Measurements from ENCODE around the gene ALDH16A1. TPM values are rescaled to one million over a fixed set of nuclear protein-coding genes. Genes with fewer than 3 reads are reported as not detected.

ALDH16A1 gene
- total RNA-seq, 1 experiment from 2014 or later, result 51.7 TPM

DNA sequence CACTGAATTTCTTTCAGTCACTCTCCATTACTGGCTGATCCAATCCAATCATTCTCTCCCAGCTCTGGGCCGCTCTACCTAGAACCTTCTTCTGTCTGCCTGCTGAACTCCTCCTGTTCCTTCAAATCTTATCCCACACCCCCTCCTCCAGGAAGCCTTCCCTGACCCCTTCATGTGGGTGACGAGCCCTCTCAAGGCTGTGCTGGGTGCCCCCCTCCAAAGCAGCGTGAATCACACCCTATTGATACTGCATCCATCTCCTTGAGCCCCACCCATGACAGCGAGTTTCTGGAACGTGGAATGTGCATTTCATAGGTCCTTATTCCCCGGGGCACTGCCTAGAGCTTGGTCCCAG, 4.6 kb upstream of the ALDH16A1 start:
- no peak overlapping the region for H4K5ac ChIP-seq (ENCODE audit: insufficient read length, low read depth, low read length)
- no peaks in the 10 kb centered on the region; the same call in 1 of the 2 replicates for H3K79me2 ChIP-seq (ENCODE audit: insufficient read depth, low read length)
- no peak overlapping the region for H2AFZ ChIP-seq (ENCODE audit: low read length)
- no peaks in the 10 kb centered on the region for H3K27me3 ChIP-seq (ENCODE audit: insufficient read depth, low read length)
- no peaks in the 10 kb centered on the region for H3K9me3 ChIP-seq (ENCODE audit: control insufficient read depth, low read depth, low read length)
- no peak overlapping the region for H2BK15ac ChIP-seq (ENCODE audit: low read depth, low read length)
- H3K23me2 ChIP-seq (ENCODE audit: insufficient read length, low read depth, low read length, poor library complexity, severe bottlenecking), result peaks cover 2% of the 10 kb centered on the region
- peaks cover 39 to 53% (median 50%) of the 10 kb centered on the region in 3 experiments for H3K36me3 Mint-ChIP-seq (ENCODE audit: insufficient read depth in 1 of 3, low read depth in 3 of 3)
- H3K27me3 Mint-ChIP-seq (ENCODE audit: low read depth), result peaks cover 2% of the 10 kb centered on the region; the same call in 1 of the 2 replicates
- H3K79me1 ChIP-seq (ENCODE audit: insufficient read depth, low read depth, low read length, poor library complexity, severe bottlenecking), result peaks cover 4% of the 10 kb centered on the region
- H3K4ac ChIP-seq (ENCODE audit: low read depth, low read length), result no peak overlapping the region
- H3K27ac Mint-ChIP-seq, result peak overlapping the region in 2 of 3 experiments; percentile 66 to 86; a peak in 3 of 7 replicates
- no peak overlapping the region for H2BK5ac ChIP-seq (ENCODE audit: insufficient read length, low read length)
- no peak overlapping the region for H2BK12ac ChIP-seq (ENCODE audit: insufficient read length, low read depth, low read length)
- no peak overlapping the region for H2BK120ac ChIP-seq (ENCODE audit: low read depth, low read length, poor library complexity, severe bottlenecking)
- H3K4me2 ChIP-seq (ENCODE audit: insufficient read depth, insufficient read length, low read length), result no peak overlapping the region
- no peak for DNase-seq
- no peak overlapping the region for H3K23ac ChIP-seq (ENCODE audit: insufficient read length, low read depth, low read length)
- H4K8ac ChIP-seq (replicated peaks; ENCODE audit: insufficient read length, low read depth, low read length), result no peak overlapping the region
- no peak overlapping the region for H2BK20ac ChIP-seq (ENCODE audit: low read depth, low read length, poor library complexity, severe bottlenecking)
- no peak overlapping the region for H3T11ph ChIP-seq (ENCODE audit: low read length)
- H2AK5ac ChIP-seq (ENCODE audit: insufficient read length, low read length), result no peak overlapping the region
- H4K91ac ChIP-seq (ENCODE audit: insufficient read length, low read depth, low read length), result no peak overlapping the region
- H3K56ac ChIP-seq (ENCODE audit: insufficient read length, low read depth, low read length), result no peak overlapping the region
- H3K4me1 ChIP-seq (ENCODE audit: insufficient read depth, low read length), result no peaks in the 10 kb centered on the region
- TF ChIP-seq, protein P1, sequence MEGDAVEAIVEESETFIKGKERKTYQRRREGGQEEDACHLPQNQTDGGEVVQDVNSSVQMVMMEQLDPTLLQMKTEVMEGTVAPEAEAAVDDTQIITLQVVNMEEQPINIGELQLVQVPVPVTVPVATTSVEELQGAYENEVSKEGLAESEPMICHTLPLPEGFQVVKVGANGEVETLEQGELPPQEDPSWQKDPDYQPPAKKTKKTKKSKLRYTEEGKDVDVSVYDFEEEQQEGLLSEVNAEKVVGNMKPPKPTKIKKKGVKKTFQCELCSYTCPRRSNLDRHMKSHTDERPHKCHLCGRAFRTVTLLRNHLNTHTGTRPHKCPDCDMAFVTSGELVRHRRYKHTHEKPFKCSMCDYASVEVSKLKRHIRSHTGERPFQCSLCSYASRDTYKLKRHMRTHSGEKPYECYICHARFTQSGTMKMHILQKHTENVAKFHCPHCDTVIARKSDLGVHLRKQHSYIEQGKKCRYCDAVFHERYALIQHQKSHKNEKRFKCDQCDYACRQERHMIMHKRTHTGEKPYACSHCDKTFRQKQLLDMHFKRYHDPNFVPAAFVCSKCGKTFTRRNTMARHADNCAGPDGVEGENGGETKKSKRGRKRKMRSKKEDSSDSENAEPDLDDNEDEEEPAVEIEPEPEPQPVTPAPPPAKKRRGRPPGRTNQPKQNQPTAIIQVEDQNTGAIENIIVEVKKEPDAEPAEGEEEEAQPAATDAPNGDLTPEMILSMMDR (conservative IDR thresholded peaks at IDR 0.05), result no peak
- no peaks in the 10 kb centered on the region for H4K20me1 ChIP-seq (ENCODE audit: control insufficient read depth, insufficient read depth, insufficient read length)
- H3K14ac ChIP-seq (ENCODE audit: insufficient read depth, low read length), result no peak overlapping the region
- H3K27ac ChIP-seq (ENCODE audit: insufficient read length, low read depth, low read length), result no peak overlapping the region
- WGBS (ENCODE audit: extremely low coverage, insufficient read length, low lambda C conversion rate), result no CpG with 5 or more reads among the region's 6 CpGs
- no peak overlapping the region for H3K9ac ChIP-seq (ENCODE audit: extremely low read depth, insufficient read length, low read length)
- peaks cover 17 to 38% of the 10 kb centered on the region in 2 experiments for H3K4me1 Mint-ChIP-seq
- no peaks in the 10 kb centered on the region for H3K9me3 Mint-ChIP-seq
- H3K4me3 Mint-ChIP-seq, result peak overlapping the region; percentile 39 to 50; a peak in 4 of 5 replicates
- H3K18ac ChIP-seq (ENCODE audit: insufficient read length, low read depth, low read length), result no peak overlapping the region

All from H9 (cell line).